Body of pancreas (tissue), 4 donors: ENCODE data around the gene ZNF106. TPM values are rescaled to one million over a fixed set of nuclear protein-coding genes. Genes with fewer than 3 reads are reported as not detected.
A peak's percentile ranks its signal among the peaks of the same experiment; 100 is the strongest.

ENCODE experiments used
- ATAC-seq: fragments of 150-250 bp; one replicate; pipeline ENCODE4 v1.9.1; 2016
- DNase-seq, 4 donors: peaks; one replicate each; pipeline ENCODE4 v3.0.0-alpha.2; 2019
- H3K27ac ChIP-seq, 4 donors: fragments of 200-600 bp; sonication (generic); 1 replicate in 3 of 4; 2 replicates in 1 of 4; pipeline versions ENCODE4 v1.5.1 to v1.6.1; 2016 to 2019; ENCODE audit warnings: mild to moderate bottlenecking in 1 of 4, mixed read lengths in 1 of 4, moderate library complexity in 1 of 4
- H3K27me3 ChIP-seq, 2 donors: fragments of 200-600 bp; sonication (generic); one replicate each; pipeline ENCODE4 v1.6.0; 2016; ENCODE audit warnings: mild to moderate bottlenecking in 1 of 2
- H3K36me3 ChIP-seq, 2 donors: fragments of 200-600 bp; sonication (generic); replicated peaks in 1 of 2; 2 replicates each; pipeline ENCODE4 v1.5.1; 2016; ENCODE audit warnings: low read depth in 2 of 2; ENCODE audit not compliant: insufficient read depth in 1 of 2
- H3K4me1 ChIP-seq: fragments of 200-600 bp; sonication (generic); one replicate; pipeline ENCODE4 v1.6.0; 2016
- H3K4me3 ChIP-seq, 2 donors: fragments of 200-600 bp; sonication (generic); 1 replicate in 1 of 2; 2 replicates in 1 of 2; pipeline ENCODE4 v1.5.1; 2016 to 2019
- H3K9me3 ChIP-seq, 3 donors: fragments of 200-600 bp; sonication (generic); 1 replicate in 2 of 3; 2 replicates in 1 of 3; pipeline ENCODE4 v1.5.1; 2016
- CTCF ChIP-seq, 7 experiments: fragments of 450-650 bp in 4 of 7; fragments of 200-600 bp in 3 of 7; sonication (generic) in 3 of 7; IDR thresholded peaks; one replicate each; pipeline ENCODE4 v1.5.1; 2016 to 2019; ENCODE audit warnings: antibody characterized with exemption in 7 of 7
- POLR2A ChIP-seq, 3 donors: fragments of 450-650 bp; IDR thresholded peaks; one replicate each; pipeline ENCODE4 v1.6.1; 2016; ENCODE audit warnings: antibody characterized with exemption in 3 of 3, mild to moderate bottlenecking in 2 of 3
- WGBS, 2 donors: methylation state at CpG; one replicate each; pipeline ENCODE4 v1.1.5; 2017; 5-methylcytosine and 5-hydroxymethylcytosine counted together
- intact Hi-C: fragments of 100-400 bp; cut with DNase I; formaldehyde crosslinking; loops from one replicate; pipeline ENCODE4 v1.15.1; 2023
- total RNA-seq, 2 donors: library from RNA; depleted of rRNA; stranded (reverse); fragments of >200 nt; gene quantifications; one replicate each; pipeline ENCODE4 v1.1.0, GENCODE V29; 2016

Gene ZNF106
- total RNA-seq, 2 donors from 2014 or later: 28.0 to 37.6 TPM

- ATAC-seq (no peak), DNase-seq (no peak)
- TF ChIP-seq CTCF (IDR thresholded peaks at IDR 0.05): no peak
- TF ChIP-seq POLR2A (IDR thresholded peaks at IDR 0.05): no peak
- Histone ChIP-seq H3K4me3 (no peak overlapping the region), H3K4me1 (peaks cover 14% of the 10 kb centered on the region), H3K27me3 (no peaks in the 10 kb centered on the region), H3K36me3 (no peaks in the 10 kb centered on the region), H3K27ac (no peak overlapping the region), H3K9me3 (no peaks in the 10 kb centered on the region)
- 42 to 47% methylated on average over 4 of the region's 4 CpGs for WGBS, 2 donors
- intact Hi-C loops: no loop called here
Observed at GRCh38 chr15:42502477-42502876, 11.5 kb upstream of the ZNF106 start.

- Histone ChIP-seq H3K27ac (peak overlapping the region in 2 of 4 donors; percentile 10 to 27), H3K4me3 (no peak overlapping the region), H3K36me3 (no peaks in the 10 kb centered on the region), H3K27me3 (no peaks in the 10 kb centered on the region), H3K4me1 (peaks cover 25% of the 10 kb centered on the region), H3K9me3 (no peaks in the 10 kb centered on the region)
- DNase-seq (peak in 2 of 4 donors; percentile 13 to 17), ATAC-seq (no peak)
- intact Hi-C loops: no loop called here
- WGBS, 2 donors: 57 to 67% methylated on average over 11 to 12 of the region's 12 CpGs
- TF ChIP-seq CTCF (IDR thresholded peaks at IDR 0.05) (no peak), POLR2A (IDR thresholded peaks at IDR 0.05) (no peak)
Observed at GRCh38 chr15:42499858-42500609, 9.1 kb upstream of the ZNF106 start.

GRCh38 chr15:42498212-42499068 lies 7.5 kb upstream of the ZNF106 start:
- H3K4me1 ChIP-seq: peaks cover 40% of the 10 kb centered on the region
- DNase-seq (no peak), ATAC-seq (no peak)
- WGBS, 2 donors: 54 to 69% methylated on average over 6 of the region's 6 CpGs
- no peaks in the 10 kb centered on the region for H3K9me3 ChIP-seq
- no peak overlapping the region for H3K27ac ChIP-seq
- H3K36me3 ChIP-seq: no peaks in the 10 kb centered on the region
- no peaks in the 10 kb centered on the region for H3K27me3 ChIP-seq
- no peak overlapping the region for H3K4me3 ChIP-seq
- TF ChIP-seq CTCF (IDR thresholded peaks at IDR 0.05) (no peak), POLR2A (IDR thresholded peaks at IDR 0.05) (no peak)
- intact Hi-C loops: no loop called here

GRCh38 chr15:42495361-42496212 lies 4.6 kb upstream of the ZNF106 start, which contains the start of gene SNAP23:
Gene SNAP23, plus strand, starts transcription at chr15:42495634. Its CDS starts 16,213 bp downstream, at chr15:42511847.
- H3K27me3 ChIP-seq: no peaks in the 10 kb centered on the region
- intact Hi-C loops: no loop called here
- H3K4me3 ChIP-seq: peak within 1 kb of the TSS; percentile 34 to 65
- H3K4me1 ChIP-seq: peaks cover 40% of the 10 kb centered on the region
- TF ChIP-seq CTCF (IDR thresholded peaks at IDR 0.05) (no peak), POLR2A (IDR thresholded peaks at IDR 0.05) (peak; percentile 79 to 94 (median 94))
- H3K27ac ChIP-seq: peak within 1 kb of the TSS; percentile 82 to 95 (median 91)
- 0% methylated on average over 41 to 43 of the region's 43 CpGs for WGBS, 2 donors
- H3K36me3 ChIP-seq: no peaks in the 10 kb centered on the region
- no peaks in the 10 kb centered on the region for H3K9me3 ChIP-seq
- DNase-seq (peak; percentile 94 to 97 (median 96)), ATAC-seq (peak; percentile 93)
